ENCODE measurements around the gene EIF1AD. TPM values are rescaled to one million over a fixed set of nuclear protein-coding genes. Genes with fewer than 3 reads are reported as not detected.

Gene EIF1AD
- total and polyA plus RNA-seq, 2 experiments from 2014 or later: 16.1 to 32.1 TPM

DNA sequence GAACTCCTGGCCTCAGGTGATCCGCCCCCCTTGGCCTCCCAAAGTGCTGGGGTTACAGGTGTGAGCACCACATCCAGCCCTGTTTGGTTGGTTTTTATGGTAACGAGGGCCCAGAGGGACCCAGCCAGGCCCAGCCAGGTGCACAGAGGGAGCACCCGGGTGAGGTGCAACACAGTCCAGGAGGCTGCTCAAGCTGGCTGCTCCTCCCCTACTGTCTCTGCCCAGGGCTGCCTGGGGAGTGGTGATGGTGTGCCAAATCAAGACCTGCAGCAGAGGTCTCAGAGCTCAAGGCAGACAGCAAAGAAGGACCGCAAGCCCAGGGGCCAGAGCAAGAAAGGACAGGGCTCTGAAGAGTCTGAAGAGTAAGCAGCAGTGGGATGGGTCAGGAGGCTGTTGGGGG lies 55.3 kb downstream of the EIF1AD start:
- no peak overlapping the region for H3K27ac Mint-ChIP-seq

More for the DNA sequence above, 55.3 kb downstream of the EIF1AD start:
- DNase-seq (ENCODE audit: low spot score): no peak
- no peaks in the 10 kb centered on the region for H3K79me2 ChIP-seq (replicated peaks; ENCODE audit: insufficient read depth)
- H3K36me3 ChIP-seq (ENCODE audit: insufficient read depth): no peaks in the 10 kb centered on the region
- peak overlapping the region; percentile 76 for H3K4me2 ChIP-seq
- no peaks in the 10 kb centered on the region for H4K20me1 ChIP-seq (replicated peaks; ENCODE audit: insufficient read depth)
- peaks cover 20% of the 10 kb centered on the region for H3K4me1 ChIP-seq (ENCODE audit: insufficient read depth)
- no peak overlapping the region for H2AFZ ChIP-seq
- peak; percentile 5 for ATAC-seq
- H3F3A ChIP-seq (replicated peaks; ENCODE audit: low read depth): peaks cover 9% of the 10 kb centered on the region; the same call in 1 of the 2 replicates
- Mint-ChIP-seq H3K9me3 (no peaks in the 10 kb centered on the region), H3K4me1 (peaks cover 28% of the 10 kb centered on the region), H3K27me3 (ENCODE audit: insufficient read depth, low read depth, poor library complexity) (peaks cover 9% of the 10 kb centered on the region), H3K4me3 (no peak overlapping the region), H3K36me3 (ENCODE audit: low read depth) (peaks cover 2% of the 10 kb centered on the region; the same call in 1 of the 3 replicates)
- no peaks in the 10 kb centered on the region for H3K27me3 ChIP-seq (ENCODE audit: insufficient read depth)
- TF ChIP-seq STAT1 (IDR thresholded peaks at IDR 0.05; ENCODE audit: unreplicated experiment): no peak
- TF ChIP-seq ZNF331 (CRISPR knock-in tag; IDR thresholded peaks at IDR 0.05; ENCODE audit: low read depth): no peak
- no peak for TF ChIP-seq CREB1 (CRISPR knock-in tag; IDR thresholded peaks at IDR 0.05; ENCODE audit: low read depth)
- TF ChIP-seq POLR2AphosphoS5 (IDR thresholded peaks at IDR 0.05; ENCODE audit: low read depth): no peak
- no peak for TF ChIP-seq EZH2phosphoT487 (IDR thresholded peaks at IDR 0.05; ENCODE audit: unreplicated experiment)
- TF ChIP-seq, protein P1, sequence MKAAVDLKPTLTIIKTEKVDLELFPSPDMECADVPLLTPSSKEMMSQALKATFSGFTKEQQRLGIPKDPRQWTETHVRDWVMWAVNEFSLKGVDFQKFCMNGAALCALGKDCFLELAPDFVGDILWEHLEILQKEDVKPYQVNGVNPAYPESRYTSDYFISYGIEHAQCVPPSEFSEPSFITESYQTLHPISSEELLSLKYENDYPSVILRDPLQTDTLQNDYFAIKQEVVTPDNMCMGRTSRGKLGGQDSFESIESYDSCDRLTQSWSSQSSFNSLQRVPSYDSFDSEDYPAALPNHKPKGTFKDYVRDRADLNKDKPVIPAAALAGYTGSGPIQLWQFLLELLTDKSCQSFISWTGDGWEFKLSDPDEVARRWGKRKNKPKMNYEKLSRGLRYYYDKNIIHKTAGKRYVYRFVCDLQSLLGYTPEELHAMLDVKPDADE (IDR thresholded peaks at IDR 0.05): no peak
- TF ChIP-seq, protein P2, sequence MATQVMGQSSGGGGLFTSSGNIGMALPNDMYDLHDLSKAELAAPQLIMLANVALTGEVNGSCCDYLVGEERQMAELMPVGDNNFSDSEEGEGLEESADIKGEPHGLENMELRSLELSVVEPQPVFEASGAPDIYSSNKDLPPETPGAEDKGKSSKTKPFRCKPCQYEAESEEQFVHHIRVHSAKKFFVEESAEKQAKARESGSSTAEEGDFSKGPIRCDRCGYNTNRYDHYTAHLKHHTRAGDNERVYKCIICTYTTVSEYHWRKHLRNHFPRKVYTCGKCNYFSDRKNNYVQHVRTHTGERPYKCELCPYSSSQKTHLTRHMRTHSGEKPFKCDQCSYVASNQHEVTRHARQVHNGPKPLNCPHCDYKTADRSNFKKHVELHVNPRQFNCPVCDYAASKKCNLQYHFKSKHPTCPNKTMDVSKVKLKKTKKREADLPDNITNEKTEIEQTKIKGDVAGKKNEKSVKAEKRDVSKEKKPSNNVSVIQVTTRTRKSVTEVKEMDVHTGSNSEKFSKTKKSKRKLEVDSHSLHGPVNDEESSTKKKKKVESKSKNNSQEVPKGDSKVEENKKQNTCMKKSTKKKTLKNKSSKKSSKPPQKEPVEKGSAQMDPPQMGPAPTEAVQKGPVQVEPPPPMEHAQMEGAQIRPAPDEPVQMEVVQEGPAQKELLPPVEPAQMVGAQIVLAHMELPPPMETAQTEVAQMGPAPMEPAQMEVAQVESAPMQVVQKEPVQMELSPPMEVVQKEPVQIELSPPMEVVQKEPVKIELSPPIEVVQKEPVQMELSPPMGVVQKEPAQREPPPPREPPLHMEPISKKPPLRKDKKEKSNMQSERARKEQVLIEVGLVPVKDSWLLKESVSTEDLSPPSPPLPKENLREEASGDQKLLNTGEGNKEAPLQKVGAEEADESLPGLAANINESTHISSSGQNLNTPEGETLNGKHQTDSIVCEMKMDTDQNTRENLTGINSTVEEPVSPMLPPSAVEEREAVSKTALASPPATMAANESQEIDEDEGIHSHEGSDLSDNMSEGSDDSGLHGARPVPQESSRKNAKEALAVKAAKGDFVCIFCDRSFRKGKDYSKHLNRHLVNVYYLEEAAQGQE (IDR thresholded peaks at IDR 0.05; ENCODE audit: unreplicated experiment): no peak
- TF ChIP-seq, protein P3, sequence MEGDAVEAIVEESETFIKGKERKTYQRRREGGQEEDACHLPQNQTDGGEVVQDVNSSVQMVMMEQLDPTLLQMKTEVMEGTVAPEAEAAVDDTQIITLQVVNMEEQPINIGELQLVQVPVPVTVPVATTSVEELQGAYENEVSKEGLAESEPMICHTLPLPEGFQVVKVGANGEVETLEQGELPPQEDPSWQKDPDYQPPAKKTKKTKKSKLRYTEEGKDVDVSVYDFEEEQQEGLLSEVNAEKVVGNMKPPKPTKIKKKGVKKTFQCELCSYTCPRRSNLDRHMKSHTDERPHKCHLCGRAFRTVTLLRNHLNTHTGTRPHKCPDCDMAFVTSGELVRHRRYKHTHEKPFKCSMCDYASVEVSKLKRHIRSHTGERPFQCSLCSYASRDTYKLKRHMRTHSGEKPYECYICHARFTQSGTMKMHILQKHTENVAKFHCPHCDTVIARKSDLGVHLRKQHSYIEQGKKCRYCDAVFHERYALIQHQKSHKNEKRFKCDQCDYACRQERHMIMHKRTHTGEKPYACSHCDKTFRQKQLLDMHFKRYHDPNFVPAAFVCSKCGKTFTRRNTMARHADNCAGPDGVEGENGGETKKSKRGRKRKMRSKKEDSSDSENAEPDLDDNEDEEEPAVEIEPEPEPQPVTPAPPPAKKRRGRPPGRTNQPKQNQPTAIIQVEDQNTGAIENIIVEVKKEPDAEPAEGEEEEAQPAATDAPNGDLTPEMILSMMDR (conservative IDR thresholded peaks at IDR 0.05; ENCODE audit: low read depth in 2 of 2): no peak
- TF ChIP-seq, protein P4, sequence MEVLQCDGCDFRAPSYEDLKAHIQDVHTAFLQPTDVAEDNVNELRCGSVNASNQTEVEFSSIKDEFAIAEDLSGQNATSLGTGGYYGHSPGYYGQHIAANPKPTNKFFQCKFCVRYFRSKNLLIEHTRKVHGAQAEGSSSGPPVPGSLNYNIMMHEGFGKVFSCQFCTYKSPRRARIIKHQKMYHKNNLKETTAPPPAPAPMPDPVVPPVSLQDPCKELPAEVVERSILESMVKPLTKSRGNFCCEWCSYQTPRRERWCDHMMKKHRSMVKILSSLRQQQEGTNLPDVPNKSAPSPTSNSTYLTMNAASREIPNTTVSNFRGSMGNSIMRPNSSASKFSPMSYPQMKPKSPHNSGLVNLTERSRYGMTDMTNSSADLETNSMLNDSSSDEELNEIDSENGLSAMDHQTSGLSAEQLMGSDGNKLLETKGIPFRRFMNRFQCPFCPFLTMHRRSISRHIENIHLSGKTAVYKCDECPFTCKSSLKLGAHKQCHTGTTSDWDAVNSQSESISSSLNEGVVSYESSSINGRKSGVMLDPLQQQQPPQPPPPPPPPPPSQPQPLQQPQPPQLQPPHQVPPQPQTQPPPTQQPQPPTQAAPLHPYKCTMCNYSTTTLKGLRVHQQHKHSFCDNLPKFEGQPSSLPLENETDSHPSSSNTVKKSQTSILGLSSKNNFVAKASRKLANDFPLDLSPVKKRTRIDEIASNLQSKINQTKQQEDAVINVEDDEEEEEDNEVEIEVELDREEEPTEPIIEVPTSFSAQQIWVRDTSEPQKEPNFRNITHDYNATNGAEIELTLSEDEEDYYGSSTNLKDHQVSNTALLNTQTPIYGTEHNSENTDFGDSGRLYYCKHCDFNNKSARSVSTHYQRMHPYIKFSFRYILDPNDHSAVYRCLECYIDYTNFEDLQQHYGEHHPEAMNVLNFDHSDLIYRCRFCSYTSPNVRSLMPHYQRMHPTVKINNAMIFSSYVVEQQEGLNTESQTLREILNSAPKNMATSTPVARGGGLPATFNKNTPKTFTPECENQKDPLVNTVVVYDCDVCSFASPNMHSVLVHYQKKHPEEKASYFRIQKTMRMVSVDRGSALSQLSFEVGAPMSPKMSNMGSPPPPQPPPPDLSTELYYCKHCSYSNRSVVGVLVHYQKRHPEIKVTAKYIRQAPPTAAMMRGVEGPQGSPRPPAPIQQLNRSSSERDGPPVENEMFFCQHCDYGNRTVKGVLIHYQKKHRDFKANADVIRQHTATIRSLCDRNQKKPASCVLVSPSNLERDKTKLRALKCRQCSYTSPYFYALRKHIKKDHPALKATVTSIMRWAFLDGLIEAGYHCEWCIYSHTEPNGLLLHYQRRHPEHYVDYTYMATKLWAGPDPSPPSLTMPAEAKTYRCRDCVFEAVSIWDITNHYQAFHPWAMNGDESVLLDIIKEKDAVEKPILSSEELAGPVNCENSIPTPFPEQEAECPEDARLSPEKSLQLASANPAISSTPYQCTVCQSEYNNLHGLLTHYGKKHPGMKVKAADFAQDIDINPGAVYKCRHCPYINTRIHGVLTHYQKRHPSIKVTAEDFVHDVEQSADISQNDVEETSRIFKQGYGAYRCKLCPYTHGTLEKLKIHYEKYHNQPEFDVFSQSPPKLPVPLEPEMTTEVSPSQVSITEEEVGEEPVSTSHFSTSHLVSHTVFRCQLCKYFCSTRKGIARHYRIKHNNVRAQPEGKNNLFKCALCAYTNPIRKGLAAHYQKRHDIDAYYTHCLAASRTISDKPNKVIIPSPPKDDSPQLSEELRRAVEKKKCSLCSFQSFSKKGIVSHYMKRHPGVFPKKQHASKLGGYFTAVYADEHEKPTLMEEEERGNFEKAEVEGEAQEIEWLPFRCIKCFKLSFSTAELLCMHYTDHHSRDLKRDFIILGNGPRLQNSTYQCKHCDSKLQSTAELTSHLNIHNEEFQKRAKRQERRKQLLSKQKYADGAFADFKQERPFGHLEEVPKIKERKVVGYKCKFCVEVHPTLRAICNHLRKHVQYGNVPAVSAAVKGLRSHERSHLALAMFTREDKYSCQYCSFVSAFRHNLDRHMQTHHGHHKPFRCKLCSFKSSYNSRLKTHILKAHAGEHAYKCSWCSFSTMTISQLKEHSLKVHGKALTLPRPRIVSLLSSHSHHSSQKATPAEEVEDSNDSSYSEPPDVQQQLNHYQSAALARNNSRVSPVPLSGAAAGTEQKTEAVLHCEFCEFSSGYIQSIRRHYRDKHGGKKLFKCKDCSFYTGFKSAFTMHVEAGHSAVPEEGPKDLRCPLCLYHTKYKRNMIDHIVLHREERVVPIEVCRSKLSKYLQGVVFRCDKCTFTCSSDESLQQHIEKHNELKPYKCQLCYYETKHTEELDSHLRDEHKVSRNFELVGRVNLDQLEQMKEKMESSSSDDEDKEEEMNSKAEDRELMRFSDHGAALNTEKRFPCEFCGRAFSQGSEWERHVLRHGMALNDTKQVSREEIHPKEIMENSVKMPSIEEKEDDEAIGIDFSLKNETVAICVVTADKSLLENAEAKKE (CRISPR knock-in tag; IDR thresholded peaks at IDR 0.05): no peak
- TF ChIP-seq NANOG (IDR thresholded peaks at IDR 0.05; ENCODE audit: borderline replicate concordance): no peak
- no peak for TF ChIP-seq JUNB (IDR thresholded peaks at IDR 0.05; ENCODE audit: unreplicated experiment)
- no peak for TF ChIP-seq EZH2 (IDR thresholded peaks at IDR 0.05; ENCODE audit: low read depth, unreplicated experiment)
- TF ChIP-seq ZNF114 (CRISPR knock-in tag; IDR thresholded peaks at IDR 0.05): no peak
- peak overlapping the region; percentile 47; the same call in 1 of the 2 replicates for H3K4me3 ChIP-seq
- no peaks in the 10 kb centered on the region for H3K9me2 ChIP-seq (ENCODE audit: insufficient read depth)
- H3K27ac ChIP-seq (ENCODE audit: low read depth): peak overlapping the region; percentile 78
